CD4-positive, alpha-beta T cell treated with Interleukin-17A for 1 hour (primary cell): Measurements from ENCODE around the gene UNC5CL.
"Not testable (repeated sequence)": the region's sequence is repeated elsewhere in the genome, so short reads cannot be mapped to it uniquely, and the experiment has no call there.

Experiments
- DNase-seq: peaks from one replicate; pipeline ENCODE4 v3.0.0-alpha.2; 2020

Gene UNC5CL

DNA sequence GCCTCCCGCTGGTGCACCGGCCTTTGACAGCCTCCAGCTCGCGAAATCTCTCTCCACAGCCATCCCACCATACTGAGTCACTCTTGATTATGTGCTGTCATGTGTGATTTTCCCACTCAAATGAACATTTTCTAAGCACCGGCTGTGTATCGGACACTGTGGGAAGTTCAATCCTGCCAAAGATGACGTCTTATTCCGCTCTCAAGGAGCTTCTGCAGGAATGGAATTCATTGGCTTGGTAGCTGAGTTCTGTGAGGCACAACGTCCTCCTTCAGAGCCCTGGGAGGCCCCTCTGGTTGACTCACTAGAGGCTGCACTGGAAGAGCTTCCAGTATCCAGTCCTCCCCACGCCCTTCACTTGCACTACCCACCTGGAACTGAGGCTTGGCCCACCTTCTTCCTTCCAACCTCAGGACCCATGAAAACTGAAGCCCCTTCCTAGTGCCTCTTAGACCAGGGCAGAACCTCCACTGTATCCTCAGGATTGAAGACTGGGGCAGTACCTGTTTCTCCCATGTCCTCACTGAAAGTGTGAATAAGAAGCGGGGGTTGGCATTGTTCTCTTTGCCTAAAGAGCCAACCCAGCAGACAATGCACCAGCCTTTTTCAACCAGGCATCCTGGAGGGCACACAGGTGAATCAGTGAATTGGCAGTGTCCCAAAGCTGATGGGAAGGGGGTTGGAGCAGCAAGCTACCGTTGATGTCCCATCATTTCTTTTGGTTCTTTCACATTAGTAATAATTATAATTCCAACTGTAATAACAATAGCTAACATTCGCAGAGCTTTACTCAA, 1.7 kb downstream of the UNC5CL start:
- no peak for DNase-seq

DNA sequence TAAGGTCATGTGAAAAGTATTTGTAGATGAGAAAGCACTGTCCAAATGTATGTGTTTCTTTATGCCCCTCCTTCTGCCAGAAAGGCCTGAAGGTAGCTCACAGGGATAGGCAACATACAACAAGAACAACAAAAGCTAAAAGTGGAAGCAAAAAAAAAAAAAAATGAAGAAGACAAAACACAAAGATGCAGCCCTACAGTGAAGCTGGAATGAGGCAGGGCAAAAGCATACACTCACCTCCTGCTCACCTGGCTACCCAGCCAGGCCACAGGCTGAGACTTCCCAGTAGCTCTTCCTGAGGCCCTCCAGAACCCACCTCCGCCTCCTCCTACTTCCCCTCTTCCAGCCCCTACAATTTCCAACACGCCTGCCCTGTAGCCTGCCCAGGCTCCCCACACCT, 2.4 kb downstream of the UNC5CL start:
- DNase-seq: no peak

DNA sequence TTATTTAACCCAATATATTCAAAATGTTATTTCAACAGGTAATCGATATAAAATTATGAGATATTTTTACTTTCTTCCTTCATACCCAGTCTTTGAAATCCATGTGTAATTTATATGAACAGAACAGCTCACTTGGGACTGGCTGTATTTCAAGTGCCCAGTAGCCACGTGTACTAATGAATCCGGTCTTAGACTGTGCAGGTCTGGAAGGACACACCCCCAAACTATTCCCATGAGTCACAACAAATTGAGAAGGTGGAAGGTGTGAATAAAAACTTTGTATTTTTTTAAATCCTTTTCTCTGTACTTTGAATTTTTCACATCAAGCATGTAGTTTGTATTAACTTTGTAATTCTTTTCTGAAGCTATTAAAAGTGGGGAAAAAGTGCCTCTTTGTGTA, 2.8 kb downstream of the UNC5CL start:
- no peak for DNase-seq

DNA sequence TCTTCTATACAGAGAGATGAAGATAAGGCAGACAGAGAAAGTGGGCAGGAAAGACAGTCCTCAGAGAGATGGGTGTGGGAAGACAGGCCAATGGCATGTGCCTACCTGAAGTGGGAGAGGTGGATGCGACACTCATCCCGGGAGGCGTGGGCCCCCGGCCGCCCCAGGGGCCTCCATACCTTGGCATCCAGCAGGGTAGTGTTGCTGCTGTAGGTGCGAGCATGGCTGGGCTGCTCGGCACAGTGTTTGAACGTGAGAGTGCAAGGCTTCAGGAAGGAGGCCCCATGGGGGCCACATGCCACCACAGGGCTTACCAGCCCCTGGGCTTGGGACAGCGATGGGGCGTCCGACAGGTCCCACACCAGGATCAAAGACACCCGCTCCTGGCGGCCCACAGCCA, 5.2 kb downstream of the UNC5CL start:
- DNase-seq: no peak

DNA sequence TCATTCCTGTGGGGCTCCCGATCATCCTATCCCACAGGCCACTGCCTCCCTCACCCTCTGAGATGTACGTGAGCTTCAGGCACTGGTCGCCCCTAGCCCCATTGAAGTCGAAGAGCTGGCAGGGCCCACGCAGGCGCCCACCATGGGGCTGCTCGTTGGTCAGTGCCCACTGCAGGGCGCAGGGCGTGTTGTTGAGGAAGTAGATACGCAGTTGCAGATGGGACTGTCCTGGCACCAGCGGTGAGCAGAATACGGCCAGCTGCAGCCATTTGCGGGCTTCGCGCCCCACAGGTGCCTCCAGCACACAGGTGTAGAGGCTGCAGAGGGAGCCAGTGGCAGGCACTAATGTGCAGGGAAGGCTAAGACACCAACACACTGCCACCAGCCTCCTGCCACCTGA, 6.2 kb downstream of the UNC5CL start:
- no peak for DNase-seq

DNA sequence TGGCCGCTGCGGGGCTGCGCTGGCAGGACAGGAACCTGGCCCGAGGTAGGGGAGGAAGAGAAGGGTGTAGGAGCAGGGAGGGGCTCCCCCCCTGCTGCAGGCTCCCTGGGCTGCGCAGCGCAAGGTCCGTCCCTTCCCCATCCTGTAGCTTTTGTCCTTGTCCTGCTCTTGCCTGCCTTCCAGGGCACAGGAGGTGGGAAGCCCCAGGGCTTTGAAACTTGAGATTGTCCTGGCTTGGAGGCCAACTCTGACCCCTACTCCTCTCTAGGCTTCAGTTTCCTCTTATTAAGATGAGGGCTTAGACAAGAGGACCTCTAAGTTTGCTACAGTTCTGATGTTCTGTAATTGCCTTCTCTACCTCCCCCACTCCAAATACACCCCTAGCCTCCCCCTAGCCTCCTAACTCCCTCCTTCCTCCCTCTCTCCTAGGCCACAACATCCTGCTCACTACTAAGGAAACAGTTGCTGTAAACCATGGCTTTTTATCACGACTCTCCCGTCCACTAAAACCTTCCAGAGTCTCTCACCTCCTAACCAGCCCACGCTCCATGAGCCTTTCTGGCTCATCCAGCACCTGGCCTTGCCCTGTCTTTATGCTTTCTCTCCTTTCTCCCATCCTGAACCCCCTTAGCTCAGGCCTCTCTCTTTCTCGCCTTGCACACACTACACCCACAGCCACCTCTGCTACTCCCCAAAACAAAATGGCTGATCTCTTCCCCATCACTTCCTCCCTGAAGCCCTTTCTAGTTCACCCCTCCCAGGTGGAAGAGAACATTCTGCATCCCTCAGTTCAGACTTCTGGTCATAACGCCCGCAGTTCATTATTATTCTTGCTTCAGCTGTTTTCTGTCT, 10.2 kb downstream of the UNC5CL start:
- DNase-seq: no peak

DNA sequence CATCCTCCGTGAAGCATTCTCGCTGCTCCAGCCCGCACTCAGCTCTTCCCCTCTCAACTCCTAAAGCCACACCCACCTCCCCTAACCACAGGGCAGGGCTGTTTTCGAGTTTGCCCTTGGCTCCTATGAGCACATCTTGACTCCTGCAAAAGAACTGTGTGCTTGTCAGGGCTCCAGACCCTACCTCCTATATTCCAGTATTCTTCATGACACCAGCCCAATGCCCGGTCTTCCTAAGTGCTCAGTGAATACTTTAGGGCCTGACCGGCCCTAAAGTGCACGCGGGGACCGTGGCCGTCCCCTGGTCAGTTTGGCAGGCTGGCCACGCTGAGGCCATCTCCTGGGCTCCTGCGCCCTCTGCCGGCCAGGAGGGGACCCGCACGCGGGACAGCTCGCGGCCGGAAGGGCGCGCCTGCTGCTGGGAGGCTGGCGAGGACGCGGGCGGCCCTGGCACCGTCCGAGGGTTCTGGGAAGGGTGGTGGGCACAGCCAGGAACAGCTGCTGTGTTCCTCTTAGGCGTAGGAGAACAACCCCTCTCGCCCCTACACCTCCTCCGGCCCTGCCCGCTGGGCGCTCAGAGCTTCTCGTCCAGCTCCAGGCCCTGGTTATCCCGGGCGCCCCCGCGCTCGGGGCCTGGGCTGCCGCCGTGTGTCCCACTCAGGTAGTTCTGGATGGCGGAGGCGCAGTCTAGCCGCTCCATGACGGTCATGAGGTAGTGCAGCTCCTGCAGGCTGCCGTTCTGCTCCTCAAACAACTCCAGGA, 11.0 kb downstream of the UNC5CL start:
- DNase-seq: peak; percentile 71

DNA sequence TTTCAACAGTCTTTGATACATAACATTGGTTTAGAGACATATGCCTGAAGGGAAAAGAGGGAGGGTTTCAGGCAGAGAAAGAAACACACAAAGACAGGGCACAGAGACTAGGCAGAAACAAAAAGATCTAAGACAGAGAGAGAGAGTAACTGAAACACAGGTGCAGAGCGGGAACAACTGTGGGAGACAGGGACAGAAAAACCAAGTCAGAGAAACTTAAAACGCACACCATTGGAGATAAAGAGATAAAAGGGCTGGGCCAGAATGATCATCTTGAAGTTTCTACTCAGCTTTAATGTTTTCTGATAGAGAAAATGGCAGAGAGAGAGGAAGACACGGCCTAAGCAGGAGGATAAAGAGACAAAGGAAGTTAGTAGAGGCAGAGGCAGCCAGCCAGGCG, 11.8 kb downstream of the UNC5CL start:
- DNase-seq: no peak

DNA sequence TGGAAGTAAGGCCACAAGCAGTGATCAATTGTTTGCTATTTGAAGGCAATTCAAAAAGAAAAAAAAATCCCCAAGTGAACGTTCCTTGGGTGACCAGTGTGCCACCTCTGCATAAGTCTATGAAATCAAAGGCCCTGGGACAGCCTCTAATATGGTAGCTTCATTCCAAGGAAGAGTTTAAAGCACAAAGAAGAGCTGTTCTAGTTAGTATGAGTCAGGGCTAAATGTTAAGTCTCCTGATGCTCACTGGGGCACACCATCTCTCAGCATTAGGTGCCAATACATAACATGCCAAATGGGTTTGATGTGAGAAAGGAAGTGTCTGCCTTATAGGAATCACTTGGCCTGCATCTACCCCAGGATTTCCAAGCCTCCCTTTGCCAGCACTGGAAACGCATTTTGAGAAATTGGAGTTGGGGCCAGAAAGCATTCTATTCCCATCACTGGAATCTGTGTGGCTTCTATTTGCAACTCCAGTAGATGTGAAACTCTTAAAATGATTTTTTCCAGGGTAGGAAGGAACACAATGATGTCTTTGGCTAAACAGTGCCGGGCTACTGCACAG, 13.0 kb downstream of the UNC5CL start:
- no peak for DNase-seq

DNA sequence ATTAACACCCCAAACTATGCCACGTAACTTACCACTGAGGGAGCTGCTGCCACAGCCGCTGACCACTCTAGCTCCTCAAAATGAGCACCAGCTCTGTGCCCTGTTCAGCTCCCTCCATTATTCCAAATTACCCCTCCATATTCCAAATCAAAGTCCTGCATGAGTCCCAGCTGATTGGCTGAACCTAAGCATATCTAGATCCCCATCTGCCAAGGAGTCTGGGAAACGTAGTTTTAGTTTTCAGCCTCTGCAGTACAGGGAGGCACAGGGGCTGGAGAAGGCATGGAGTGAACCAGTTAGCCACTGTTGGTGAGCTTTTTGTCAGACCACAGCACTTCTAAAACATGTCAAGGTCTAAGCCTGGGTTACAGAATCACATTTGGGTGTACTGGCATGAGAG, 15.9 kb downstream of the UNC5CL start:
- DNase-seq: no peak

DNA sequence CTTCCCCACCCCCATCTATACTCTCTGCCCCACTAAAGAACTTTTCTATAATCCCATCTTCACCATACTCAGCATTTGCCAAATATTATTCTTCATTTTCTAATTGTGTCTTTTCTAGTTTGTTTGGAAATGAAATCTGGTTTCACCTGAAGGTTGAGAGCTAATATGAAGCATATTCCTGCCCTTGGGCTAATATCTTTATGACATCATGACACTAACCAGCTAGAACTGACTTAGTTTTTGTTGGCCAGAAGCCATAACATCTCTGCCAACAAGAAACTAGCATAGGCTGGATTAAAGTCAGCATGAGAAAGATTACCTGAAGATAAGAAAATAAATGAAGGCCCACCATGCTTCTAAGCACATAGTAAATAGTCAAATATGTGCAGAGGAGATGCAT, 16.7 kb downstream of the UNC5CL start:
- no peak for DNase-seq

DNA sequence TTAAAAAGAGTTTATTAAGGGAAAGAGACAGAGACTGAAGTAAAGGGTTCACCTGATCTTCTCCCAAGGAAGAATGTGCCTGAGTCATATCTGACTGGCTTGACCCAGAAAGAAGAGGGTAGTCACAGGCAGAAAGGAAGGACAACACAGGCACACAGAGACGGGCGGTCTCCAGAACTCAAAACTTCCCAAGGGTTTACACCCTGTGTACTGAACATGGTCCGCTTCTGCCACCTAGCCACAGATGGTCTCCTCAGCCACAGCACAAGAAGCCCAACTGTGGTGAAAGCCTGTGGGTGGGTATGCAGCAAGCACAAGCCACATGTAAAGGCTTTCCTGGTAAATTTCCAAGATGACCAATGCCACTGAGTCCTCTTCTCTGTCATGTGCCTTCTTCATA, 17.2 kb downstream of the UNC5CL start:
- no peak for DNase-seq

DNA sequence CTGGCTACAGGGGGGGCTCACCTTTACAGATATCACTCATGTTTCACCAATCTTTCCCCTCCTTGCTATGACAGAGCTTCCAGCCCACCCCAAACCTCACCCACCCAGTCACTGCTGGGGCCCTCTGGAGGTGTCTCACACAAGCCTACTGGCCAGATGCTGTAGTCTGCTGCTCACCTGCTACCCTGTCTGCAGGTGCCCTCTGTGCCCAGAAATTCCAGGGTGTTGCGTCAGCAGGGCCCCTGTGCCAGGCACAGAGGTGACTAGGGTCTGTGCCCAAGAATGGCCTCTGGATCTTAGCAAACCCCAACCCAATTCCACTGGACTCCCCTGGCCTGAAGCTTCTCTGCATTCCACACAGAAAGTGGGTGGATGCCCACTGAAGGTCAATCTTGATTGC, 21.4 kb downstream of the UNC5CL start:
- no peak for DNase-seq

DNA sequence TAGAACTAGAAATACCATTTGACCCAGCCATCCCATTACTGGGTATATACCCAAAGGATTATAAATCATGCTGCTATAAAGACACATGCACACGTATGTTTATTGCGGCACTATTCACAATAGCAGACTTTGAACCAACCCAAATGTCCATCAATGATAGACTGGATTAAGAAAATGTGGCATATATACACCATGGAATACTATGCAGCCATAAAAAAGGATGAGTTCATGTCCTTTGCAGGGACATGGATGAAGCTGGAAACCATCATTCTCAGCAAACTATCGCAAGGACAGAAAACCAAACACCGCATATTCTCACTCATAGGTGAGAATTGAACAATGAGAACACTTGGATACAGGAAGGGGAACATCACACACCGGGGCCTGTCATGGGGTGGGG, 23.2 kb downstream of the UNC5CL start:
- not testable (repeated sequence) for DNase-seq

DNA sequence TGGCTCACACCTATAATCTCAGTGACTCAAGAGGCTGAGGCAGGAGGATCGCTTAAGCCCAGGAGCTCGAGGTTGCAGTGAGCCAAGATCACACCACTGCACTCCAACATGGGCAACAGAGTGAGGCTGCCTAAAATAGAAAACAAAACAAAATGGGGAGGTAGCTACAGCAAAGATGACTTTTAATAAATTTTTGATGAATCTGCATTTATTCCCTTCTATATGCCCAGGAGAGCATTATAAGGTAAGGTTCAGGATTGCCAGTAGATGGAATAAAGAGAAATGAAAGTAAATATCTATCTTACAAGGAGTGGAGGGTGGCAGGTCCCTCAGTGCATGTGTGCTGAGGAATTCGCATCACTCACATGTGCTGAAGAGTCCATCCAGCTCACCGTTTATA, 24.2 kb downstream of the UNC5CL start:
- no peak for DNase-seq

DNA sequence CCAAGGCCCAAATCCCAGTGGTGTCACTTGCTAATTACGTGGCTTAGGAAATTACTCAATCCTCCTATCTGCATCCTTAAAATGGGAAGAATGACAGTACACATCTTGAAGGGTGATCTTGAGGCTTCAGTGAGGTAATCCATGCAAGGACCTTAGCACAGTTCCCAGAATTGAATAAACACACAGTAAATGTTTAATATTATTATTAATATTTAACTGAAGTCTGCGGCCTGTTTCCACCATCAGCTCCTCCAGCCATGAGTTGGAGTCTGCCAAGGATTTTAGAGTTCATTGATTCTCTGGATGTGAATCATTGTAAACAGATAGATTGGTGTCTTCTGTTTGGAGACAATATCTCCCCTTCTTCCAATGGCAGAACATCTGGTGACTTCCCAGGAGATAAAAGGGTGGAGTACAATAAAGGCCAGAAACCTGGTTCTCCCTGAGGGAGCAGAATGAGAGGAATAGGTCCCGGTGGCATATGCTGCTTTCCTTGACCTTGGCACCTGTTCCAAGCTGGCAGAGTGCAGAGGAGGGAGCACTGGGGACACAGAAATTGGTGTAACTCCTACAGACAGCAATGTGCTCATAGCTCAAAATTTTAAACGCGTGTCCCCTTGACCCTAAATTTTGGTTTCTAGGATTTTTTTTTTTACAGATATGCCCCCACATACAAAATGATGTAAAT, 25.4 kb downstream of the UNC5CL start:
- DNase-seq: no peak

DNA sequence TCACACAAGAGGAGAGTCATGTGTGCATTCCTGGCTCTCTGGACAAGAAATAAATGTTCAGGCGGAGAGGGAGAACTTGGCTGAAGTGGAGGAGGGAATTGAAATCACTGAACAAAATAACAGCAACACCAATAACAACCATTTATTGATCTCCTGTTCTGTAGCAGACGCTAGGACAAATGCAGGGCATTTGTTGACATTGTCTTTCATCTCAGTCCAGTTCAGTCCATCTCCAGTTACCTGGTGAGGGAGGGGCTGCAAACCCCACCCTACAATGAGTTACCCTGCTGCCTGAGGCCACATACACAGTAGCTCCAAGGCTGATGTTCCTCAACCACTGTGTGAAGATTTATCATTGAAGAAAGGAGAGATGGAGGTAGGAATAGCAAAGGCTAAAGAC, 27.3 kb downstream of the UNC5CL start:
- DNase-seq: no peak

DNA sequence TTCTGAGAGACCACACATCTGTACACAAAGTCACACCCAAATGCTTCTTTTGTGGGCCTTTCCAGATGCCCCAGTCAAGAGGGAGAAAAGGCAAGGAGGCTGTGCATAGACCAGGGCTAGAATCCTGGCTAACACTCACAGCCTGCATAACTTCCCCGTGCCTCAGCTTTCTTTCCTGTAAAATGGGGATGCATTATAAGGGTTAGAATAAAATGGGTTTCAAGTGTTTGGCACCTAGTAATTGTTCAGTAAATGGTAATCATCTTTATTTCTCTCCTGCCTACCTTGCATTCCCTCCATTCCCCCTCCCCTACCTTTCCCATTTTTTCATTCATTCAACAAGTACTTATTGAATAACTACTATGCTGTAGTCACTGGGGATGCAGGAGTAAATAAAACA, 29.4 kb downstream of the UNC5CL start:
- no peak for DNase-seq

DNA sequence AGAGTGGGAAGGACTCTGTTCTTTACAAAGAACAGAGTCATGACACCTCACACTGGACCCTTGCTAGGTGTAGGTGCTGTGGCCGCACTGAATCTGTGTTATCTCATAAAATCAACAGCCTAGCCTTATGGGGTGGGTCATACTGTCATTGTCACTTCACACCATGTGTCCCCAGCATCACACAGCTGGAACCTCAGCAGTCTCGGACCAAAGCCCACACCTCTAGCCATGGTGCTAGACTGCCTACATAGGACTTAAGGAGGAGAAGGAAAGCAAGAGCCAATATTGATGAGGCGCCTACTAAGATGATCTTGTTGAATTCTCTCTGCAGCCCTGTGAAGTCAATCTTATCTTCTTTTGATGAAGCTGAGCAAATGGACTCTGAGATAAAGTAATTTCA, 31.0 kb downstream of the UNC5CL start:
- no peak for DNase-seq

DNA sequence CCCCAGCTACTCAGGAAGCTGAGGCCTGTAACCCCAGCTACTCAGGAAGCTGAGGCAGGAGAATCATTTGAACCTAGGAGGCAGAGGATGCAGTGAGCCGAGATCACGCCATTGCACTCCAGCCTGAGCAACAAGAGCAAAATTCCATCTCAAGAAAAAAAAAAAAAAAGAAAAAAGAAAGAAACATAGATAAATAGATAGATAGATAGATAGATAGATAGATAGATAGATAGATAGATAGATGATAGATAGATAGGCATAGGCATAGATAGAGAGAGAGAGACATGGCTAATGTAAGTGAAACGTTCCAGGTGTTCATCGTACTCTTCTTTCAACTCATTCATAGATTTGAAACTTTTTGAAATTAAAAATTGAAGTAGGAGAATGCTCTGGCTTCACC, 32.0 kb downstream of the UNC5CL start:
- not testable (repeated sequence) for DNase-seq

DNA sequence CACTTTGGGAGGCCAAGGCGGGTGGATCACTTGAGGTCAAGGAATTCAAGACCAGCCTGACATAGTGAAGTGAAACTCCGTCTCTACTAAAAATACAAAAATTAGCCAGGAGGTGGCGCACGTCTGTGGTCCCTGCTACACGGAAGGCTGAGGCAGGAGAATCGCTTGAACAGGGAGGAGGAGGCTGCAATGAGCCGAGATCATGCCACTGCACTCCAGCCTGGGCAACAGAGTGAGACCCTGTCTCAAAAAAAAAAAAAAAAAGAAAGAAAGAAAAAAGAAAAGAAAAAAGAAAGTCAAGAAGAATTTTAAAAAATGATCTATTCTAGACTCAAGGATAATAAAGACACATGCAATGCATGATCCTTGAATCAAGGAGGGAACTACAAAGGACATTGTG, 32.8 kb downstream of the UNC5CL start:
- DNase-seq: peak; percentile 73

DNA sequence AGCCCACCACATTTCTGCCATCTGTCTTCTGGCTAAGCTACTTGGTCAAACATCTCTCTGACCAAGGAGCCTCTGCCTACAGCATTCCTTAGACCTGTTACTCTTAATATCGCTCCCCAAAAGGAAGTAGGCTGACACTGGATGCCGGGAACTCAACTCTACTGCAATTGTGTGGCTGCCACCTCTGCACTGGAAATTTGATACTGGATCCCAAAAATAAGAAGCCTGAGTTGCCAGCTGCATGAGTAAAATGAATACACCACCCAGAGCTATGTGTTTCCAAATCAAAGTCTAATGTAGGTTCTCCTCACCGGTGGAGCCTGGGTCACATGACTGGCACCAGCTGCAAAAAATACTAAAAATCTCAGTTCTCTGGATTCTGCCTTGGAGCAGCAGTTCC, 36.9 kb downstream of the UNC5CL start:
- no peak for DNase-seq

DNA sequence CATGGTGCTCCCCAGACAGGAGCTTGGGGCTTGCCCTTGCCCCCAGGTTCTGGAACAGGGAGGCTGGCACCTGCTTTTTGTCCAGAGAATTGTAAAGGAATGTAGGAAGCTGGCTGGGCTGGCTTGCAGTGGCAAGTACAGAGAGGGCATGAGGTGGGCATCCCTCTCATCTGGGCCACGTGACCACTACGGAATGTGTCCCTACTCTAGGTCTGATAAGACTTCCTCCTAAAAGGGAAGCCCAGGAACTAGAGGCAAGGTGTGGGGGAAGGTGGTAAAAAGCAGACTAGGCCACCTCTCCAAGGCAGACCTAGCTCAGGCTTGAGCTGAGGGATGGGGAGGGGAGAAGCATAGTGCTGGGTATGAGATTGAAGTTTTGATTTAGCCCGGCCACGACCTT, 38.8 kb downstream of the UNC5CL start:
- DNase-seq: no peak
